GM19463 (cell line): ENCODE data around the gene ARHGEF18.

Source experiments
- ATAC-seq: cut with Tn5 transposase; IDR thresholded peaks from one replicate; pipeline ENCODE4 v1.9.1; 2021; ENCODE audit warnings: mild to moderate bottlenecking, moderate library complexity; ENCODE audit not compliant: unreplicated experiment

ARHGEF18 gene

GRCh38 chr19:7382694-7383093, 34.0 kb downstream of the ARHGEF18 start:
- no peak for ATAC-seq

- ATAC-seq: no peak
Measured at GRCh38 chr19:7383284-7383683, 34.5 kb downstream of the ARHGEF18 start.

- no peak for ATAC-seq
Measured at GRCh38 chr19:7385062-7385461, 36.3 kb downstream of the ARHGEF18 start.

- no peak for ATAC-seq
Measured at GRCh38 chr19:7386308-7386707, 37.6 kb downstream of the ARHGEF18 start.

- no peak for ATAC-seq
Measured at GRCh38 chr19:7386769-7387168, 38.0 kb downstream of the ARHGEF18 start.

- ATAC-seq: no peak
Measured at GRCh38 chr19:7391218-7391670, 42.5 kb downstream of the ARHGEF18 start.

- ATAC-seq: no peak
Measured at GRCh38 chr19:7393459-7393858, 44.7 kb downstream of the ARHGEF18 start.

- no peak for ATAC-seq
Measured at GRCh38 chr19:7393939-7394730, 45.4 kb downstream of the ARHGEF18 start.

- peak; percentile 71 for ATAC-seq
Measured at GRCh38 chr19:7394731-7395359, 46.1 kb downstream of the ARHGEF18 start.

GRCh38 chr19:7395360-7396066, 46.8 kb downstream of the ARHGEF18 start:
- no peak for ATAC-seq

- no peak for ATAC-seq
Measured at GRCh38 chr19:7397687-7398086, 49.0 kb downstream of the ARHGEF18 start.
